Suprapubic skin (tissue), 3 donors: ENCODE data around the gene MAGEB3.

ENCODE experiments used
- CTCF ChIP-seq, 2 donors: fragments of 200-600 bp in 1 of 2; fragments of 450-650 bp in 1 of 2; sonication (generic) in 1 of 2; IDR thresholded peaks; one replicate each; pipeline ENCODE4 v1.5.1; 2016 to 2019; ENCODE audit warnings: antibody characterized with exemption in 2 of 2, mild to moderate bottlenecking in 1 of 2, moderate library complexity in 1 of 2
- POLR2AphosphoS5 ChIP-seq, 3 donors: sonication (generic); formaldehyde crosslinking; IDR thresholded peaks; one replicate each; pipeline ENCODE4 v1.6.1; 2017; ENCODE audit warnings: antibody characterized with exemption in 3 of 3

- TF ChIP-seq CTCF (IDR thresholded peaks at IDR 0.05) (no peak), POLR2AphosphoS5 (IDR thresholded peaks at IDR 0.05) (no peak)
Observed at GRCh38 chrX:30283456-30284200, 53.2 kb downstream of the MAGEB3 start.
